Measurements from ENCODE around the gene SULT1A4. TPM values are rescaled to one million over a fixed set of nuclear protein-coding genes. Genes with fewer than 3 reads are reported as not detected.
A peak's percentile ranks its signal among the peaks of the same experiment; 100 is the strongest.
"Not testable (repeated sequence)": the region's sequence is repeated elsewhere in the genome, so short reads cannot be mapped to it uniquely, and the experiment has no call there.

SULT1A4 gene
- polyA plus RNA-seq, 1 donor (not counting 4 experiments of a cell fraction or from before 2014, with no cell fraction given): 1.2 TPM

DNA sequence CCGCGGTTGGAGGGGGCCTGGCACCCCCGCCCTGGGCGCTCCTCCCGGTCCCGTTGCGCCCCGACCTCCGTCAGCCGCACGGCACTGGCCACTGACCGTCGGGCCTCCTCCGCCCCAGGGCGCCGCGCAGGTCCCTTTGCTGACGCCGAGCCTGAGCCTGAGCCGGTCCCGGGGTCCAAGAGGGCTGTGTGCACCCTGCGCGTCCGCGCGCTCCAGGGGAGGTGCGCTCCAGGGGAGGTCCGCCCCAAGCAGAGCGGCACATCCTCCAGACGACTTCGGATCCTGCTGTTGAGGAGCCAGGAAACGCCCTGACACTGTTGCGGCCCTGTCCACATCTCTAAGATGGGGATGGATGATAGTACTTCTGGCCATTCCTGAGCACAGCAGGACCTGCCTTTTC, 7.2 kb downstream of the SULT1A4 start:
- H3K27me3 ChIP-seq (ENCODE audit: control insufficient read depth, extremely low read depth, insufficient read depth, low read length); H3K9me1 ChIP-seq (ENCODE audit: control insufficient read depth, extremely low read depth, insufficient read depth, low read length); H3K27ac ChIP-seq (ENCODE audit: control insufficient read depth, insufficient read depth, low read length); H3K4me1 ChIP-seq (ENCODE audit: control insufficient read depth, extremely low read depth, insufficient read depth, low read length); H3K4me2 ChIP-seq (ENCODE audit: control insufficient read depth, extremely low read depth, insufficient read depth, low read depth, low read length); H3K36me3 ChIP-seq (ENCODE audit: control insufficient read depth in 2 of 2, extremely low read depth in 1 of 2, insufficient read depth in 2 of 2, low read length in 2 of 2); dilution Hi-C loops (cut with MboI; ENCODE audit: extremely low pct_ligation_motif_present, low sequenced_read_pairs); H3K9me3 ChIP-seq (ENCODE audit: control insufficient read depth, low read depth, low read length); H4K20me1 ChIP-seq (ENCODE audit: control insufficient read depth, extremely low read depth, insufficient read depth, low read length); FAIRE-seq; H3K9ac ChIP-seq (ENCODE audit: control insufficient read depth, extremely low read depth, insufficient read depth, low read length); H3K79me2 ChIP-seq (ENCODE audit: control insufficient read depth, insufficient read depth, low read length); H3K4me3 ChIP-seq (ENCODE audit: control insufficient read depth in 2 of 3, extremely low read depth in 1 of 3, insufficient read depth in 2 of 3, low read depth in 1 of 3, low read length in 3 of 3); H2AFZ ChIP-seq (ENCODE audit: control insufficient read depth, low read length); DNase-seq (ENCODE audit: low read depth, low spot score): not testable (repeated sequence)

DNA sequence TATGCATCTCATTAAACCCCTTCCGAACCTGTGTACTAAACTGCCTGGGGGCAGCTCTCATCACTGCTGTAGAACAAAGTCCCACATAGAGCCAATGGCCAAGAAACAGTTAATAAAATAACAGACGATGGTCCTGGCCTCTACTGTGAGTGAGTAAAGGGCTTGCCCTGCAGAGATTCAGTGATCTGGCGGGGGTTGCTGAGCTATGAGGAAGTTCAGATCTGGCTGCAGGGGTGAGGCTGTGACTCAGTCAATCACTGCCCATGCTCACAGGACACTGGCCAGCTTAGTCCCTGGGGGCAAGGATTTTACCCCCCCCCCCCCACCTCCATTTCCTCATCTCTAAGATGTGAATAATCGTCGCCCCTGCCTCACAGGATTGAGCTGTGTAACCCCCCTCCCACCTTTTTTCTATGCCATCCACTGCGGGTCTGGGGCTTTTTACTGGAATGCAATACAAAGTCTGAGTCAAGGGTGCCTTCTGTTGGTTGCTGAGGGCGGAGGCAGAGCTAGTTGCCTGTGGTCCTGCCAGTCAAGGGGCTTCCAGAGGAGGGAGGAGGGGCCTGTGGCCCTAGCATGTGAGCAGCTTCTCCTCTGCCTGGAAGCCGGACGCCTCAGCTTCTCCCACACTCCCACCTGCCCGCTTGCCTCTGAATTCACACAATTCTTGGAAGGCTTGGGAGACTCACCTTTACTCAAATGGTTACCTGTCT, 8.1 kb downstream of the SULT1A4 start:
- H4K20me1 ChIP-seq (ENCODE audit: control insufficient read depth, extremely low read depth, insufficient read depth, low read length); H3K9me1 ChIP-seq (ENCODE audit: control insufficient read depth, extremely low read depth, insufficient read depth, low read length); H3K79me2 ChIP-seq (ENCODE audit: control insufficient read depth, insufficient read depth, low read length); dilution Hi-C loops (cut with MboI; ENCODE audit: extremely low pct_ligation_motif_present, low sequenced_read_pairs); H3K27ac ChIP-seq (ENCODE audit: control insufficient read depth, insufficient read depth, low read length); H3K27me3 ChIP-seq (ENCODE audit: control insufficient read depth, extremely low read depth, insufficient read depth, low read length); H3K9me3 ChIP-seq (ENCODE audit: control insufficient read depth, low read depth, low read length); H3K4me2 ChIP-seq (ENCODE audit: control insufficient read depth, extremely low read depth, insufficient read depth, low read depth, low read length); FAIRE-seq; DNase-seq (ENCODE audit: low read depth, low spot score); H3K4me3 ChIP-seq (ENCODE audit: control insufficient read depth in 2 of 3, extremely low read depth in 1 of 3, insufficient read depth in 2 of 3, low read depth in 1 of 3, low read length in 3 of 3); H3K36me3 ChIP-seq (ENCODE audit: control insufficient read depth in 2 of 2, extremely low read depth in 1 of 2, insufficient read depth in 2 of 2, low read length in 2 of 2); H2AFZ ChIP-seq (ENCODE audit: control insufficient read depth, low read length); H3K4me1 ChIP-seq (ENCODE audit: control insufficient read depth, extremely low read depth, insufficient read depth, low read length); H3K9ac ChIP-seq (ENCODE audit: control insufficient read depth, extremely low read depth, insufficient read depth, low read length): not testable (repeated sequence)

DNA sequence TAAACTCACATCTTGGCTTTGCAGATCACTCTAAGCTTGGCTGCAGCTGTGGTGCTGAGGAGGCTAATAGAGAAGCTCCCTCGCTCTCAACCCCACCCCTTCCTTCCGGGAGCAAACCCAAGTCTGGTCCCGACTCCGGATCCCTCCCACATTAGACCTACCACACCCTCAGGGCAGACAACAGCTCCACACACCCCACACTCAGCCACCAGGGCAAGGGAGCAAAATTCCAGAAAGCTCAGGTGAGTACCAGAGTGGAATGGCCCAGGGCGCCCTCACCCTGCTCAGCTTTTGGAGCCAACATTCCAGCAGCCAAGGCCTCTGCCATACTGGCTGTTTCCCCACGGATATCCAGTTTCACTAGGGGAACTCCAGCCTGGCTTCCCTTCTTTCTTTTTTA, 9.9 kb downstream of the SULT1A4 start:
- dilution Hi-C loops (cut with MboI; ENCODE audit: extremely low pct_ligation_motif_present, low sequenced_read_pairs); H3K27ac ChIP-seq (ENCODE audit: control insufficient read depth, insufficient read depth, low read length): not testable (repeated sequence)

DNA sequence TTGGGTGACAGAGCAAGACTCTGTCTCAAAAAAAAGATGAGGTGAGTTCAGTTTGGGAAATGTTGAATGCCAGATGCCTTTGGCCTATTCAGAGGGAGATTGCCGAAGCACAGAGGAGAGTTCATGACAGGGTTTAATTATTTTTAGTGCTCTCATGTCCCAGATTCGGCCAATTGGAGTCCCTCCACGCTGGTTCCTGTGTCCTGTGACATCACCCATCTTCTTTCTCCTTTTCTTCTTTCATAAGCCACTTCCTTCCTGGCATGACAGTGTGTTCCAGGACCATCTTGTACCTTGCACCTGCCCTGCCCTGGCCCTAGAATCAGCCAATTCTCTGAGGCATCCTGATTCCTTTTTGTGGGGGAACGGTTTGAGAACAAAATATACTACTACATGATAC, 12.4 kb downstream of the SULT1A4 start:
- H3K4me2 ChIP-seq (ENCODE audit: control insufficient read depth, extremely low read depth, insufficient read depth, low read depth, low read length); H4K20me1 ChIP-seq (ENCODE audit: control insufficient read depth, extremely low read depth, insufficient read depth, low read length); H3K9me1 ChIP-seq (ENCODE audit: control insufficient read depth, extremely low read depth, insufficient read depth, low read length); H3K27ac ChIP-seq (ENCODE audit: control insufficient read depth, insufficient read depth, low read length); H3K4me1 ChIP-seq (ENCODE audit: control insufficient read depth, extremely low read depth, insufficient read depth, low read length); H3K9ac ChIP-seq (ENCODE audit: control insufficient read depth, extremely low read depth, insufficient read depth, low read length); H2AFZ ChIP-seq (ENCODE audit: control insufficient read depth, low read length); H3K27me3 ChIP-seq (ENCODE audit: control insufficient read depth, extremely low read depth, insufficient read depth, low read length); H3K4me3 ChIP-seq (ENCODE audit: control insufficient read depth in 2 of 3, extremely low read depth in 1 of 3, insufficient read depth in 2 of 3, low read depth in 1 of 3, low read length in 3 of 3); H3K9me3 ChIP-seq (ENCODE audit: control insufficient read depth, low read depth, low read length); FAIRE-seq; H3K36me3 ChIP-seq (ENCODE audit: control insufficient read depth in 2 of 2, extremely low read depth in 1 of 2, insufficient read depth in 2 of 2, low read length in 2 of 2); dilution Hi-C loops (cut with MboI; ENCODE audit: extremely low pct_ligation_motif_present, low sequenced_read_pairs); H3K79me2 ChIP-seq (ENCODE audit: control insufficient read depth, insufficient read depth, low read length); DNase-seq (ENCODE audit: low read depth, low spot score): not testable (repeated sequence)

More for the DNA sequence above, 9.9 kb downstream of the SULT1A4 start:
- not testable (repeated sequence) for H4K20me1 ChIP-seq (ENCODE audit: control insufficient read depth, extremely low read depth, insufficient read depth, low read length); H3K27me3 ChIP-seq (ENCODE audit: control insufficient read depth, extremely low read depth, insufficient read depth, low read length); H3K9ac ChIP-seq (ENCODE audit: control insufficient read depth, extremely low read depth, insufficient read depth, low read length); H3K4me3 ChIP-seq (ENCODE audit: control insufficient read depth in 2 of 3, extremely low read depth in 1 of 3, insufficient read depth in 2 of 3, low read depth in 1 of 3, low read length in 3 of 3); H3K4me1 ChIP-seq (ENCODE audit: control insufficient read depth, extremely low read depth, insufficient read depth, low read length); H3K9me3 ChIP-seq (ENCODE audit: control insufficient read depth, low read depth, low read length); H3K4me2 ChIP-seq (ENCODE audit: control insufficient read depth, extremely low read depth, insufficient read depth, low read depth, low read length); H2AFZ ChIP-seq (ENCODE audit: control insufficient read depth, low read length); H3K36me3 ChIP-seq (ENCODE audit: control insufficient read depth in 2 of 2, extremely low read depth in 1 of 2, insufficient read depth in 2 of 2, low read length in 2 of 2); H3K9me1 ChIP-seq (ENCODE audit: control insufficient read depth, extremely low read depth, insufficient read depth, low read length); DNase-seq (ENCODE audit: low read depth, low spot score); H3K79me2 ChIP-seq (ENCODE audit: control insufficient read depth, insufficient read depth, low read length)
- peak; percentile 71 for FAIRE-seq

DNA sequence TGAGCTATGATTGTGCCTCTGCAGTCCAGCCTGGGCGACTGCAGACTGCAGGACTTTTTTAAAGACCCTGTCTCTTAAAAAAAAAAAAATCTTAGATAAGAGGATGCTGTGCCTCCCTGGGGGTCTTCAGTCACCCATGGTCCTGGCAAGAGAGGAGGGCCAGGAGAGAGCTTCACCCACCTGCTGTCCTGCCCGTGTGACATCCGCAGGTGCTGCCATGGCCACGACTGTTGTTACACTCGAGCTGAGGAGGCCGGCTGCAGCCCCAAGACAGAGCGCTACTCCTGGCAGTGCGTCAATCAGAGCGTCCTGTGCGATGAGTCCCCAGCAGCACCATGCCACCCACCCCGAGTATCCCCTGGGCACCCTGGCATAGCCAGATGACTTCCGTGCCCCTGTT, 22.6 kb downstream of the SULT1A4 start:
- H4K20me1 ChIP-seq (ENCODE audit: control insufficient read depth, extremely low read depth, insufficient read depth, low read length); H3K9me3 ChIP-seq (ENCODE audit: control insufficient read depth, low read depth, low read length); FAIRE-seq; H3K9ac ChIP-seq (ENCODE audit: control insufficient read depth, extremely low read depth, insufficient read depth, low read length); H3K4me1 ChIP-seq (ENCODE audit: control insufficient read depth, extremely low read depth, insufficient read depth, low read length); H3K27me3 ChIP-seq (ENCODE audit: control insufficient read depth, extremely low read depth, insufficient read depth, low read length); H3K4me2 ChIP-seq (ENCODE audit: control insufficient read depth, extremely low read depth, insufficient read depth, low read depth, low read length); dilution Hi-C loops (cut with MboI; ENCODE audit: extremely low pct_ligation_motif_present, low sequenced_read_pairs); DNase-seq (ENCODE audit: low read depth, low spot score); H2AFZ ChIP-seq (ENCODE audit: control insufficient read depth, low read length); H3K27ac ChIP-seq (ENCODE audit: control insufficient read depth, insufficient read depth, low read length); H3K79me2 ChIP-seq (ENCODE audit: control insufficient read depth, insufficient read depth, low read length); H3K36me3 ChIP-seq (ENCODE audit: control insufficient read depth in 2 of 2, extremely low read depth in 1 of 2, insufficient read depth in 2 of 2, low read length in 2 of 2); H3K9me1 ChIP-seq (ENCODE audit: control insufficient read depth, extremely low read depth, insufficient read depth, low read length); H3K4me3 ChIP-seq (ENCODE audit: control insufficient read depth in 2 of 3, extremely low read depth in 1 of 3, insufficient read depth in 2 of 3, low read depth in 1 of 3, low read length in 3 of 3): not testable (repeated sequence)
